Embryonic facial prominence (tissue), 1 donor: ENCODE data around the gene FAM171A2.

Experiments used
- DNase-seq: peaks from one replicate; pipeline ENCODE4 v3.0.0-alpha.2; 2016; ENCODE audit errors: extremely low spot score

The FAM171A2 gene

DNA sequence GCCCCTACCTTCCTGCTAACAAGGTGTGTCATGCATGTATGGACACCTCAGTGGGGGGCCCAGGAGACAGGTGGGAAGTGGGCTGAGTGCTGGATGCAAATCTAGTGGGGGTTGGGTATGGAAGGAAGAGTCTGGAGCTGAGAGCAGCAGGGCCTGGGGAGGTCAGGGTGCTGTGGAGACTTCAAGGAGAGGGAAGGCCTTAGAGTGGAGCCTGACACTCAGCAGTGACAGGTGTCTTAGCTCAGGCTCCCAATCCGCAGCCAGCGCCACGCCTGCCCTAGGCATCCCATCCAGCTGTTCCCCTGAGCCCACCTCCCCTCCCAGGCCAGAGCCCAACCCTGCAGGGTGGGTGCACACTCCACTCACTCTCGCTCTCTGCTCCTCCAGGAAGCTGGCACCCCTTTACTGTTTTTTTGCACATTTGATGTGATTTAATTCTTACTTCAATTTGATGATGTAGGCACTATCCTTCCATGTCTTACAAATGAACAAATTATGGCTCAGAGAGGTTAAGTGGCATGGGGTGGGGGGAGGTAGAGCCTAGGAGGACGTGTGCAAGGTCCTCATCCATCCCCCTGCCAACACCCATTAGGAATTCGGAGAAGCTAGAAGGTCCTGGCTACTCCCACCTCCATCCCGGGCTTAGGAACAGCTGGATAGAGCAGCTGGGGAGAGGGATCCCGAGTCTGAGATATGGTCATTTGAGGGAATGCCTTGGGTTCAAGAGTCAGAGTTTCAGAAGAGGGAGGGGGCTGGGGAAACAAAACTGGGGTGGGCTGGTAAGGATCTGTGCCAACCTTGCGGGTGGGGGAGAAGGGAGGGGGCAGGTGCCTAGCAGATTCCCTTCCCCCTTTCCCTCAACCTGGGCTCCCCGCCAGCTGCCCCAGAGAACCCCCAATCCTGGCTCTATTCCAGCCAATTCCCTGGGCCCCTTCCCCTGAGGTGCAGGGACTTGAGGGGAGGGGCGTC lies 2.1 kb downstream of the FAM171A2 start:
- no peak for DNase-seq

DNA sequence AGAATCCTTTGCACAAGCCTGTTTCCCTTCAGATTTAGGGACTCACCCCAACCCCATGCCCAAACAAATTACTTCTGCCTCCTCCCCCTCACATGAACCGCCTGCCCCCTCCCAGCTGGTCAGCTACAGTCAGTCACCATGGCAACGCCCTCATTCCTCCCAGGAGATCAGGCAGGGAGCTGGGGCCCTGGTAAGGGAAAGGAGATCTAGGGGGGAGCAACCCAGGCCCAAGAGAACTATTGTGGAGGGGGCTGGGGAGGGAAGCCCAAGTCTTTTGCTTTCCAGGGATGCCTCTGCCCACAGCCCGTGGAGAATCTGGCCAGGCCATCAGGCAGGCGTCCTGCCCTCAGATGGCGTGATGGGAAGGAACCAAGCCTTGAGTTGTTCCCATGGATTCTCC lies 2.8 kb downstream of the FAM171A2 start:
- no peak for DNase-seq

DNA sequence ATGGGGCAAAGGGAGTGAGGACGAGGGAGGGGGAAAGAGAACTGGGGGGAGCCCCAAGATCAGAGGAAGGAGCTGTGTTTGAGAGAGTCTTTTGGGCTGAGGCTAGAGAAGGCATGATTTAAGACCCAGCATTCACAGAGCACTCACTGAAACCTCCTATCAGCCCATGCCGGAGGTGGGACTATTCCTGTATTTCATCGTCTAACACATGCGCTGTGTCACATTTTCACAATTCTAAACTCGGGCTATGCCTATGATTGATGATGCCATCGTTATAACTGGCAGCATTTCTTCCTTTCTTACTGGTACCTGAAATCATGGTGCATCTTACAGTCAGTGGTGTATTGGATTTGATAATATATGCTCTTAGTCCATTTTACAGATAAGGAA lies 3.5 kb downstream of the FAM171A2 start:
- DNase-seq, result no peak

DNA sequence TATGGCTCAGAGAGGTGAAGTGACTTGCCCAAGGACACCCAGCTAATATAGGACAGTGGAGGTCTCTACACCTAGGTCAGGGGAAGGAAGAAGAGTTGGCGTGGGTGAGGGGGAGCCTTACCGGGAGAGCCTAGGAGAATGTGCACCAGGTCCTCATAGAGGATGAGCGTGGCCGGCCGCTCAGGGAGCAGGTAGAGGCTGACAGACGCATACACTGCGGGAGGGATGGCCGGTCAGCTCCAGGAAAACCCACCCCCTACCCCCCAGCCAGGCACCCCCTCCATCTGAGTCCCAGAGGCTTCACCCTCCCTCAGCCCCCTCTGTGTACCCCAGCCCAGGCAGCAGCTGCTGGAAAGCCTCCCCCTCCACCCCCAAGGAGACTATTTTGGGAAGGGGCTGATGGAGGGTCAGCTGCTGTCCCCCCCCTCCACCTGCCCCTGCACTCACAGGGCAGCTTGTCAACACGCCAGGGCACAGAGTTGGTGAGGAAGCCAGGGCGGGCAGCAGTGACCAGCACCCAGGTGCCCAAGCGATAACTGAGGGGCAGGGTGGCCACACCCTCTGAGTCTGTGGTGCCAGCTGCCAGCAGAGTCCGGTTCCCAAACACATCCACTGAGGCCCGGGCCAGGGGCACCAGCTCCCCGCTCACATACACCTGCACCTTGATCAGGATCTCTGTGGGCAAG lies 4.1 kb downstream of the FAM171A2 start:
- no peak for DNase-seq

GRCh38 chr17:44359006-44359405 lies 4.6 kb downstream of the FAM171A2 start:
- DNase-seq, result no peak

DNA sequence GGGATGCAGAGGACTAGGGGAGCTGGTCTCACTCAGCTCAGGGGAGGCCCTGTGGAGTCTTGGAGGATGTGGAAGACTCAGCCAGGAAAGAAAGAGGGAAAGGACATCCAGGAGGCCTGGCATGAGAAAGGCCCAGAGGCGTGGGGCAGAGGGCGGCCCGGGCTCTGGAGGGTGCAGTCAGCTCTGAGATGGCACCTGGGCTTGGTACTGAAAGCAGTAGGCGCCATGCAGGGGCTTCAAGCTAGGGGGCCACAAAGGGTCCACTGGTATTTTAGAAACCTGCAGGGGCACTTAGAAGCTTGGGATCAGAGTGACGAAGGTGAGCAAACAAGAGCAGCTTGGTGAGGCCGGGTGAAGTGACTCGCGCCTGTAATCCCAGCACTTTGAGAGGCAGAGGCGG lies 5.6 kb downstream of the FAM171A2 start:
- DNase-seq, result no peak

DNA sequence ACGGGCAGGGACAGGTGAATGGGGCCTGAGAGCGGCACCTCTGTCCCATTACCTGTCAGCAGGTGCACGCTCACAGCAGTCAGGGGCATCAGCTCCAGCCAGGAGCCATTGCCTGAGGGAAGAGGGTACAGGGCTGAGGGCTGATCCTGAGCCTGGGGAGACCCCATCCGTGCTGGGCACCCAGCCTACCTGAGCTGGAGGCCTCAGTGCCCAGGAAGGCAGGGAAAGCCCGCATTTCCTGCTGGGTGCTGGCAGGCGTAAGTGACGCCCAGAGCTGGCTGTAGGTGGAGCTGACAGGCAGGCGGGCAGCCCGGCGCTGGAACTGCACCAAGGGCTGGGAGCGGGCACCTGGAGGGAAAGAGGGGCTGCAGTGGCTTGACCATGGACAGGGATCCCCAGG lies 7.4 kb downstream of the FAM171A2 start:
- no peak for DNase-seq

DNA sequence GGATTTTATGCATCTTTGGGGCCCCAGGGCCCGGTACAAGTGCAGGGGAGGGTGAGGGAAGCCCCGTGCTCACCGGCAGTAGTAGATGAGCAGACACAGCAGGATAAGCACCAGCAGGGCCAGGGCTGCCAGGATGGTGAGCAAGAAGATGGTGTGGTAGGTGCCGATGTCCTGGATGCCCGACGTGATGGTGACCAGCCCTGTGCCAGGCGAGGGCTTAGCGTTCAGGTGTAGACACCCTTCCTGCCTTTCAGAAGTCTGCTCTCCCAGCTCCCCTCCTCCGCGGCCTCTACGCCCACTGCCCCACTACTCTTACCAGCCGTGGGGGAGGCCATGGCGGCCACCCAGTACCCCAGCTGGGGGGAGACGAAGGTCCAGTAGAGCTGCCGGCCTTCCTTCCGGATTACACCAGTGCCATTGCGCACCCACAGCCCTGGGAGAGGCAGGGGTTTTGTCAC lies 8.0 kb downstream of the FAM171A2 start:
- no peak for DNase-seq

- DNase-seq, result no peak
Measured at GRCh38 chr17:44354582-44355561, 8.8 kb downstream of the FAM171A2 start.

DNA sequence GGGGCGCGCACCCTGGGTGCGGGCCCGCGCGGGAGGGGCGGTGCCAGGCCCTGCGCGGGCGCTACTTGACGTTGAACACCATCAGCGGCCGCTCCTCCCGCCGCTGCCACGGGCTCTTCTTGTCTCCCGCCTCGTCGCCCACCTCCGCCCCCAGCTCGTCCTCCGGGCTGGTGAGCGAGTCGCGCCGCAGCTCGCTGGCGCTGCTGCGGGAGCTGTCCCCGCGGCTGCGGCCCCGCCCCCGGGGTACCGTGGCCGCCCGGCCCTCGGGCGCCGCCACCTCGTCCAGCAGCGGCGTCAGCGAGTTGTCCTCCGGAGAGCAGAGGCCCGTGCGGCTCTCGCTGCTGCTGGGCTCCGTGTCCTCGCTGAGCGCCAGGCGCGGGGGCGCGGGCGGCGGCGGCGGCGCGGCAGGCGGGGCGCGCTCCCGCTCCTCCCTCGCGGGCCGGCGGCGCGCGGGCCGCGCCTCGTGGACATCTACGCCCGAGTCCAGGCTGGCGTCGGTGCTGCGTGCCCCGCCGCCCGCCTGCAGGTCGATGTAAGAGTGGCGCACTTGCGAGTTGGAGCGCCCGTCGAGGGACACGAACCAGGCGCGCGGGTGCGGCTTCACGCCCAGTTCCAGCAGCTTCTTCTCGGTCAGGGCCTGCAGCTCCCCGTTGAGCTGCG lies 9.9 kb downstream of the FAM171A2 start:
- no peak for DNase-seq

- no peak for DNase-seq
Measured at GRCh38 chr17:44352828-44353671, 10.6 kb downstream of the FAM171A2 start.

GRCh38 chr17:44351961-44352827 lies 11.5 kb downstream of the FAM171A2 start:
- no peak for DNase-seq

DNA sequence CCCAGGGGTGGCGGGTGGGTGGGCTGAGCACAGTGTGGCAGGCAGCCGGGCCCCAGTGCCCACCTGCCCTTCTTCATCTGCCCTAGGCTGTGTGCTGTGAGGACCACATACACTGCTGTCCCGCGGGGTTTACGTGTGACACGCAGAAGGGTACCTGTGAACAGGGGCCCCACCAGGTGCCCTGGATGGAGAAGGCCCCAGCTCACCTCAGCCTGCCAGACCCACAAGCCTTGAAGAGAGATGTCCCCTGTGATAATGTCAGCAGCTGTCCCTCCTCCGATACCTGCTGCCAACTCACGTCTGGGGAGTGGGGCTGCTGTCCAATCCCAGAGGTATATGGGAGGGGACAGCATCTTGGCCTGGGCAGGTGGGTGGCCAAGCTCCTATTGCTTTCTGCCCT lies 12.2 kb downstream of the FAM171A2 start:
- DNase-seq, result no peak

- DNase-seq, result no peak
Measured at GRCh38 chr17:44350733-44351226, 12.9 kb downstream of the FAM171A2 start.

GRCh38 chr17:44349553-44350070 lies 14.0 kb downstream of the FAM171A2 start:
- no peak for DNase-seq

DNA sequence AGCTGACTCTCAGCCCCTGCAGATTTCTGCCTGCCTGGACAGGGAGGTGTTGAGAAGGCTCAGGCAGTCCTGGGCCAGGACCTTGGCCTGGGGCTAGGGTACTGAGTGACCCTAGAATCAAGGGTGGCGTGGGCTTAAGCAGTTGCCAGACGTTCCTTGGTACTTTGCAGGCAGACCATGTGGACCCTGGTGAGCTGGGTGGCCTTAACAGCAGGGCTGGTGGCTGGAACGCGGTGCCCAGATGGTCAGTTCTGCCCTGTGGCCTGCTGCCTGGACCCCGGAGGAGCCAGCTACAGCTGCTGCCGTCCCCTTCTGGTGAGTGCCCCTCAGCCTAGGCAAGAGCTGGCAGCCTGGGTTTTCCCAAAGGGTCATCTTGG lies 14.7 kb downstream of the FAM171A2 start:
- no peak for DNase-seq

DNA sequence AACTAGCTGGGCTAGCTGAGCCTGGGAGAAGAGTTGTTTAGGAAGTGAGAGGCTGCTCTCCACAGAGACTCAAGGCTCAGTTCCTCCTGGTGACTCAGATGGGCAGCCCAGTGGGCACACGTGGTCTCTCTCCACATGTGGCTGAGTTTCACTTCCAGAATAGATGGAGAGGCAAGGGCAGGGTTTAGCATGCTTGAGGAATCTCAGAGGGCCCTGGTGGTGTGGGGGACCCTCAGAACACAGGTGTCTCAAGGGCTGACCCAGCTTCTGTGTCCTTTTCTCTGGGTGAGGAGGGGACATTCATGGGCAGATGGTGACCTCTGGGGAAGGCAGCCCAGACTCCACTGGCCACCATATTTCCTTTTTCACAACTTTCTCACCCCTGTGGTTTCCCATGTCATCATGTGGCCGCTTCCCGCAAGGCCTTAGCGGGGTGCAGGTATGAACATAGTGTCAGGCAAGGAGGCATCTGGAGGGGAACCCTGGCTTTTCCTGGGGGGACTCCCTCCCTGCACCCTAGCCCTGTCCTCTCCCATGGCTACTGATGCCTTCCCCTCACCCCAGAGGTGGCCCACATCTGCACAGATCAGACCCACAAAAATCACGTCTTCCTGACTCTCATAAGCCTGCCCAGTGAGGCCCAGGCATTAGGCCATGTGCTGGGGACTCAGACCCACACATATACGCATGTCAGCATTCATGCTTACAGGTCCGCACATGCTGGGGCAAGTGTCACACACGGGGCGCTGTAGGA lies 15.2 kb downstream of the FAM171A2 start:
- no peak for DNase-seq
